ENCODE measurements around the gene IL20RB.

Gene IL20RB

GRCh38 chr3:136957751-136958288, at the start of gene IL20RB:
Gene IL20RB, plus strand, starts transcription at chr3:136957983. Its CDS starts 131 bp downstream, at chr3:136958114.
- DNase-seq = no peak

DNA sequence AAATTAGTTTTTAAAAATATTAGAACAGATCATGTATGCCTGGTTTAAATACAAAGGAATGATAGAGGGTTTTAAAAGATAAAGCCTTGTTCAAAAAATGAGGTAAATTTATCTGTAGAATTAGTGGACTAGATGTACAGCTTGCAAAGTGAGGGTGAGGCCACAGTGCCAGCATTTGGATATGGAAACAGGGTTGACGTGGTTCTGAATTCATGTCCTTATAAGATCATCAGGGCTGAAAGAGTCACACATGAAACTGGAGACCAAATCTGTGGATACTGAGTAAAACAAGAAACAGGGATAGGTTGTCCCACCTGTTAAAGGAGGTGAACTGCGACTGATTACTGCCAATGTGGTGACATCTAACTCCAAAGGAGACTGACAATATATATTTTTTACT, 49.5 kb upstream of the IL20RB start:
- no peak for DNase-seq

DNA sequence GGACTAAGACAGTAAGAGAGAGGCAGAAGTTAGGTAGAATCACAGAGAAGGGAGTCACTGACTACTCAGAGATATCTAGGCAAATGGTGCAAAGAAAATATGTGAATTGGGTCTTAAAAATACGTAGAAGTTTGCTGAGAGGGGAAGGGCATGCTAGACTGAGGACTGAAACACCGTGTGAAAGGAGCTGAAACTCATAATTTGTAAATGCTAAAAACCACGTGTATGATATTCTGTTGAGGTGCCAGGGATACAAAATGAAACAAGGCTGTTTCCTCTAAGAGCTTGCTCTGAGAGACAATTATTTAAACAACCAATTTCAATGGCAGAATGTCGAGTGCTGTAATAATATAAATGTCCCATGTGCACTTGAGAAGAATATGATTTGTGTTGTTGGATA, 48.6 kb upstream of the IL20RB start:
- DNase-seq = no peak

GRCh38 chr3:136910697-136911096, 47.1 kb upstream of the IL20RB start:
- no peak for DNase-seq

DNA sequence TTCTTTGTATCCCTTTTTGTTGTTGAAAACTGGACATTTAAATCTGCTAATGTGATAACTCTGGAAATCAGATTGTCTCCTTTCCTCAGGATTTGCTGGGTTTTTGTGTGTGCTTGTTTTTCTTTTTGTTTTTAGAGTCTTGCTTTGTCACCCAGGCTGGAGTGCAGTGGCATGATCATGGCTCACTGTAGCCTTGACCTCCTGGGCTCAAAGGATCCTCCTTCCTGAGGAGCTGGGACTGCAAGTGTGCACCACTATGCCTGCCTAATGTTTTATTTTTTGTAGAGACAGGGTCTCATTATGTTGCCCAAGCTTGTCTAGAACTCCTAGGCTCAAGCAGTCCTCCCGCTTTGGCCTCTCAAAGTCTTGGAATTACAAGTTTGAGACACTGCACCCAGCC, 44.6 kb upstream of the IL20RB start:
- DNase-seq = no peak

DNA sequence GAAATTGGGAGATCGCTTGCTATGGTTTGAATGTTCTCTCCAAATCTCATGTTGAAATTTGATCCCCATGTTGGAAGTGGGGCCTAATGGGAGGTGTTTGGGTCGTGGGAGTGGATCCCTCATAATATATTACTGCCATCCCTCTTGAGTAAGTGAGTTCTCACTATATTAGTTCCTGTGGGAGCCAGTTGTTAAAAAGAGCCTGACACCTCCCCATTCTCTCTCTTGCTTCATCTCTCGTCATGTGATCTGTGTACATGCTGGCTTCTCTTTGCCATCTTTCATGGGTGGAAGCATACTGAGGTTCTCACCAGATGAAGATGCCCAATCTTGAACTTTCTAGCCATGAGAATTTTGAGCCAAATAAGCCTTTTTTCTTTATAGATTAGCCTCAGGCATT, 43.0 kb upstream of the IL20RB start:
- DNase-seq = no peak

DNA sequence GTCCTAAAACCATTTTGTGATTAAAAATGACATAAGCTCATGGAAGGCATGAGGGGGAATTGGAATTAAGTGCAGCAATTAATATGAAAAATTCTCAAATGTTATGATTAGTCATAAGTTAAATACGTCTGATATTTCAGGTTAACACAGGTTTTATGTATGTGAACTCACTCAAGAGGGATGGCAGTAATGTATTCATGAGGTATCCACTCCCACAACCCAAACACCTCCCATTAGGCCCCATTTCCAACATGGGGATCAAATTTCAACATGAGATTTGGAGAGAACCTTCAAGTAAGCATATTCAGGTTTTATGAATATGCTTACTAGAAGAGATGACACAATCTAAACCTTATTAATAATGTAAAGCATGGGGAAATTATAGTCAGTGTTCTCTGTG, 41.6 kb upstream of the IL20RB start:
- no peak for DNase-seq

DNA sequence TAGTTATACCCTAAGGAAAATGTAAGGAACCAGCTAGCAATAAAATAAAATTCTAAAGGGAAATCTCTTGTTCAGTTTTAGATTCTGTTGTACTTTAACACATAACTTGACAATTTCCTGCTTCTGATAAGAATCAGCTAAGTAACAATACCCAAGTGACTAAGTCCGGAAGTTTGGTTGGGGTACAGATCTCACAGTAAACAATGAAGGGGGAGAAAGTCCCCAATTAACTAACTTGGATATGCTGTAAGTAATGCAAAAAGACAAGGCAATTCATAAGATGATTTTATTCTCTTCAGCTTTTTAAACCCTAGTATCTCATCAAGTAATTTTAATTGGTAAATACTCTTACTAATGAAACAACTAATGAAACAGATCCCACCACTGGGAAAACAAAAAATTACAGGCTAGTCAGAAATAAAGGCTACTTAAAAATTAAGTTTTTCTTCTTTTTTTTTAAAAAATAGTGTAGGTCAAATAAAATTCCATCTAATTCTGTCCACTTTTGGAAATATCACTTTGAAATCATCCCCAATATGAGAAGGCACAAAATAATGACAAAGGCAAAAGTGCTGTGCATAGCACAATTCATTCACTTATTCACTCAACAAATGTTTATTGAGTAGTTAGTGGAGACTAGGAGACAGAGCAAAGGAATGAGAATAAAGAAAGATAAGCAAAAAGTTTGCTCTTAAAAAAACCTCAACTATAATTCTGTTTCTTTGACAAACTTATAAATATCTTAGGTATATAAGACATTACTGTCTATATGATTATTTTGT, 37.8 kb upstream of the IL20RB start:
- DNase-seq = no peak

DNA sequence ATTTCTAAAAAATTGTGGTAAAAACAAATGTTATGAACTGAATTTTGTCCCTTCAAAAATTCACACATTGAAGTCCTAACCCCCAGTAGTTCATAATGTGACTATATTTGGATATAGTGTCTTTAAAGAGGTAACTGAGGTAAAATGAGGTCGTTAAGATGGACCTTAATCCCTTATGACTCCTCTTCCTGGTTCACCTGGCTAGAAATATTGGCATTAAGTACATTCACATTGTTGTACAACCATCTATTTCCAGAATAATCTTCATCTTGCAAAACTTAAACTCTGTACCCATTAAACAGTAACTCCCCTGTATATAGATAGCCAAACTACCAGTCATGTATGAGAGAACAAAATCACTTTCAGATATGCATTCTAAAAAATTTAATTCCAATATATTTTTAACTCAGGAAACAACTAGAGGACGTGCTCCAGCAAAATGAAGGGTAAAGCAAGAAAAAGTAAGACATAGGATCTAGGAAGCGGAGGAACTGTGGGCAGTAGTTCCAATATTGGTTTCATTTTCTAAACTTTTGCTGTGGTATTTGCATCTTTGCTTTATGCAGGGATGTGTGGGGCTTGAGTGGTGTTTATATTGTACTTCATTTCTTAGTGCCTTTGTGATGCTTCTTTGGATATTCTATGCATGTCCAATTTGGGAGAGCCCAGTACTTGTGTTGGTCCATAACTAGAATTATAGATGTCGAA, 36.7 kb upstream of the IL20RB start:
- no peak for DNase-seq

DNA sequence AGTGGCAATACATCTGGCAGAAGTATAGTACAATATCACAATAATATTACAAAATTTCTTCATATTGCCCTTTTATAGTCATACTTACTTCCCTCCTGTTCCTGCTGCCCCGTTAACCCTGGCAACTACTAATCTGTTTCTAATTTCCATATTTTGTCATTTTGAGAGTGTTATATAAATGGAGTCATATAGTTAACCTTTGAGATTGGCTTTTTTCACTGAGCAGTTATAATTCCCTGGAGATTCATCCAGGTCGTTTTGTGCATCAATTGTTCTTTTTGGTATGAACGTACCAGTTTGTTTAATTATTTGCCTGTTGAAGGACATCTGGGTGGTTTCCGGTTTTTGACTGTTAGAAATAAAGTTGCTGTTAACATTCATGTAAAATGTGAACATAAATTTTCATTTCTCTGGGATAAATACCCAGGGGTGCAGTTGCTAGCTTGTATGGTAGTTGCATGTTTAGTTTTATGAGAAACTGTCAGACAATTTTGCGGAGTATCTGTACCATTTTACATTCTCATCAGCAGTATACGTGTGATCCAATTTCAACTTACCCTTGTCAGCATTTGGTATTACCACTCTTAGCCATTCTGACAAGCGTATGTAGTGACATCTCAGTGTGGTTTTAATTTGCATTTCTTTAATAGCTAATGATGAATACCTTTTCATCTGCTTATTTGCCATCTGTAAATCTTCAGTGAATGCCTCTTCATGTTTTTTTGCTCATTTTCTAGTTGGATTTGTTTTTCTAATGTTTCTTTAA, 32.2 kb upstream of the IL20RB start:
- DNase-seq = no peak

GRCh38 chr3:136928240-136928639, 29.5 kb upstream of the IL20RB start:
- DNase-seq = no peak

- DNase-seq = no peak
Observed at GRCh38 chr3:136929977-136930670, 27.7 kb upstream of the IL20RB start.

DNA sequence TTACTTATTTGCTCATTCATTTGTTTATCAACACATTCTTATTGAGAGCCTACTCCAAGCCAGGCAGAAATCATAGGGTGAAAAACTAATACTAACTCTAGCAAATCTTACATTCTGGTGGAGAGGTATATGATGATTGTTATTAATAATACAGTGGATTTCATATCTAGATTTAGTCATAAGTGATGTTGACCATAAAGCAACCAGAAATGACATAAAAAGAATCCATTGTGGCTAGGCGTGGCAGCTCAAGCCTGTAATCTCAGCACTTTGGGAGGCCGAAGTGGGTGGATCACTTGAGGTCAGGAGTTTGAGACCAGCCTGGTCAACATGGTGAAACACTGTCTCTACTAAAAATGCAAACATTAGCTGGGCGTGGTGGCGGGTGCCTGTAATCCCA, 26.2 kb upstream of the IL20RB start:
- no peak for DNase-seq

DNA sequence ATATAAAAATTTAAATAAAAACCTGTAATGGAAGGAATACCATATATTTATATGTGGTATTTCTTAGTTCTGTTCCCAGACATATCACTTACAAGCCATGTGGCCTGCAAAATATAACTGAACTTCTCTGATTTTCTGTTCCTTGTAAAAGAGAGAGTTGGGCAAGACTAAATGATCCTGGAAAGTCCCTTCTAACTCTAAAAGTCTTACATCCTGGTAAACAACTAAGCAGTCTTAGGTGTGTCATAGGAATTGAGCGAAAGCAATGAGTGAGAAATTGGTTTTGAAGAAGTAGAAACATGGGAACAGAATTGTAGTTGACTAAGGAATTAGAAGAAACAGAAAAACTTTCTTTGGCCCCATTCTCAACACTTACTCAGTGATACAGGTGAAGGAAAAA, 25.3 kb upstream of the IL20RB start:
- no peak for DNase-seq

DNA sequence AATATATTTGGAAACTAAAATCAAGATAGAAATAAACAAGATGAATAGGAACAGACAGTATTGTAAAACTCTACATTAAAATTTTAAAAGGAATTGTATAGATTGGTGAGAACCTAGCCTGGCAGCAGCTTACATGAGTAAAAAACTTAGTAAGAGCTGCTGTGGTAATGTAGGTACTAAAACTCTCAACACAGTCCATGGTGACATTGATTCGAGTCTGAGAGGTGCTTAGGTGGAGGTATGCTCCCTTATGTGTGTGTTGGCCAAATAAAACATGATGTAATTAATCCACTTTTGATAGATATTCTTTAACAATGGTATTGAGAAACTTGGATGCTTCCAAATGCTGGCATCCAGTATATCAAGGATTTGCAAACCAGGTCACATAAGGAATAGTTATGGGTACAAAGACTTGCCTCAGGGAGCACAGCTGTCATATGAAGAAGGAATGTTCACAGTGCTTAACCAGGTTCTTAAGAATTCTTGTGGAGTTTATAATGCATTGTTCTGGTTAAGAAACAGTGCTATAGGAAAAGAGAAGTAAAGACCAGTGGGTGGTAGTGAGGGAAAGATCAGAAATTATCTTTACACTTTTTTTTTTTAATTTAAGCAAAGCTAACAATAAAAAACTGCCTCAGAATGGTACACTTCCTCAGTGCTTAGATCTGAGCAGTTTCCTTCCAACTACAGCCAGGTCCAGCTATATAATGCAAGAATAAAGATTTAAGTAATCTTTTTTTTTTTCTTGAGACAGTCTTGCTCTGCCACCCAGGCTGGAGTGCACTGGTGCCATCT, 24.6 kb upstream of the IL20RB start:
- no peak for DNase-seq

DNA sequence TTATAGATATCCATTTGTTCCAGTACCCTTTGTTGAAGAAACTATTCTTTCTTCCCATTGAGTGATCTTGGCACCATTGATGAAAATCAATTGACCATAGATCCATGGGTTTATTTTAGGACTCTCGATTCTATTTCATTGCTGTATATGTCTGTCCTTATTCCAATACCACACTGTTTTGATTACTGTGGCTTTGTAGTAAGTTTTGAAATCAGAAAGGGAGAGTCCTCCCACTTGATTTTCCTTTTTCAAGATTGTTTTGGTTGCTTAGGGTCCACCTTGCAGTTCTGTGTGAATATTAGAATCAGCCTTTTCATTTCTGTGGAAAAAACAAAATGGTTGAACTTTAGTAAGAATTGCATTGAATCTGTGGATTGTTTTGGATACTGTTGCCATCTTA, 20.6 kb upstream of the IL20RB start:
- DNase-seq = no peak

DNA sequence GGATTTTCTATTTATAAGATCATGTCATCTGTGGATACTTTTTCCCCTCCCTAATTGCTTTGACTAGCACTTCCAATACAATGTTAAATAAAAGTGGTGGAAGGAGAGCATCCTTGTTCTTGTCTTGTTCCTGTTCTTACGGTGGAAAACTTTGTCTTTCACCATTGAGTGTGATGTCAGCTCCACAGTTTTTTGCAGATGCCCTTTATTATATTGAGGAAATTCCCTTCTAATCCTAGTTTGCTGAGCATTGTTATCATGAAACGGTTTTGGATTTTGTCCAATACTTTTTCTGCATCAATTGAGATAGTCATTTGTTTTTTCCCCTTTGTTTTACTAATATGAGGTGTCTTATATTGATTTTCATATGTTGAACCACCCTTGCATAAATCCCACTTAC, 19.9 kb upstream of the IL20RB start:
- no peak for DNase-seq

DNA sequence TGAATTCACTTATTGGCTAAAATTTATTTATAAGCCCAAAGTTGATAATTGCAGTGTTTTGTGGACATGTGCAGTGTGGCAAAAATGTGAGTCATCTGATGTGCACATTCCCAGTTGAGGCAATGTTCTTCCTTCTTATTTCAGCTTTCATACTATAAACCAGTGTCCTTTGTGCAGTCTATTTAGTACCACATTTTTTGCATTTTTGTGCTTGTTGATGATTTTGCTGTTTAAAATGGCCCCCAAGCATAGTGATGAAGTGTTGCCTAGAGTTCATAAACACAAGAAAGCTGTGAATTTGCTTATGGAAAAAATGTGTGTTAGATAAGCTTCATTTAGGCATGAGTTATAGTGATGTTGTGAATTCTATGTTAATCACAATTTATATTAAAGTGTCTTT, 19.4 kb upstream of the IL20RB start:
- no peak for DNase-seq

- no peak for DNase-seq
Observed at GRCh38 chr3:136939489-136939888, 18.3 kb upstream of the IL20RB start.

DNA sequence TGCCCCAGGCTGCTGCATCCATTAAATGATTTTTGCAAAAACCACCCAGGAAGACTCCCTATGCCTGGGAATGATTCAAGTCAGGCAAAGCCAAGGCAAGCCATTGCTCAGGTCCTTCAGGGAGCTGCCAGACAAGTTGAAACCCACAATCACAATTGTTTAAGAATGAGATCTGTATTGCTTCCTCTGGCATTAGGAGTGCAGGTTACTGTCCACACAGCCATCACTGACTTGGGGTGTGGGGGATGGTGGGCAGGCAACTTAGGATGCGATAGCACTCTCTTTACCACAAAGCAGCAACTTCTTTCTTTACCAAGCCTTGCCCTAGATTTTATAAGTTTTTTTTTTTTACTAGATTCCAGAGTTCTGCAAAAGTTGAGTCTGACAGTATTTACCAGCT, 15.0 kb upstream of the IL20RB start:
- no peak for DNase-seq

DNA sequence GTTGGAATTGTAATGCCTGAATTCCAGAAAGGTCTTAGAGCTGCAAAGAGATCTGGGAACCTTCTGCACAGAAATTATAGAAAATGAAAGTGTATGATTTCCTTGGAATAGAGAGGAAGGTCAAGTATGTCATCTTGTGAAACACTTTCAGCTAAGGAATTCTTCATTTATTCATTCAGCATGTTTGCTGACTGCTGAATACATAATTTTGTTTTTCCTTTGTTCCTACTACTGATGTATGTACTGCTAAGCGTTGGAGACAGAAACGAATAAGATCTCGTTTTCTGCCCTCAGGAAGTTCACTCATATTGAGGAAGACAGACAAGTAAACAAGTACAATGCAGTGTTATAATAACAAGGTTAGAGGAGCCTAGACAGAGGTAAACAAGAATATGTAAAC, 14.3 kb upstream of the IL20RB start:
- DNase-seq = no peak

GRCh38 chr3:136946978-136947377, 10.8 kb upstream of the IL20RB start:
- DNase-seq = no peak
